ENCODE results near the gene TPM2. TPM values are rescaled to one million over a fixed set of nuclear protein-coding genes. Genes with fewer than 3 reads are reported as not detected.

The TPM2 gene
- total and polyA plus RNA-seq, 9 of the 15 experiments (the other 6 are each of a cell fraction or from before 2014, with no cell fraction given): 0.28 to 16.1 (median 4.5) TPM

- no TSS peak for BruUV-seq (replicated peaks)
- no peaks in the 10 kb centered on the region for H3K9me3 ChIP-seq (replicated peaks; ENCODE audit: control insufficient read depth, insufficient read depth, low read depth, low read length)
- TF ChIP-seq ZNF217 (CRISPR knock-in tag; IDR thresholded peaks at IDR 0.05): no peak
- peak; percentile 20; the same call in 1 of the 2 replicates for TF ChIP-seq POLR2G (IDR thresholded peaks at IDR 0.05; ENCODE audit: low read depth, low read length)
These were observed 24.4 kb upstream of the TPM2 start for GRCh38 chr9:35714123-35714522.

GRCh38 chr9:35713578-35713977 lies 23.9 kb upstream of the TPM2 start:
- no peaks in the 10 kb centered on the region for H4K20me1 ChIP-seq (replicated peaks; ENCODE audit: control insufficient read depth, insufficient read depth, low read length)
- no peak overlapping the region for H3K4me3 ChIP-seq
- H3K36me3 ChIP-seq (ENCODE audit: control insufficient read depth, insufficient read depth, low read length): peaks cover 90% of the 10 kb centered on the region; the same call in 2 of the 3 replicates
- DNase-seq (ENCODE audit: extremely low read depth in 1 of 4, low spot score in 3 of 4) (no peak), FAIRE-seq (no peak), ATAC-seq (no peak)
- intact Hi-C loops (cut with micrococcal nuclease) (no loop called here), in situ Hi-C loops (cut with MboI) (no loop called here)
- H3K4me2 ChIP-seq (ENCODE audit: insufficient read depth, low read length): no peak overlapping the region
- H3K9me3 ChIP-seq (replicated peaks; ENCODE audit: control insufficient read depth, insufficient read depth, low read depth, low read length): no peaks in the 10 kb centered on the region
- no TSS peak for BruUV-seq (replicated peaks)
- ChIA-PET POLR2A (interaction anchor here (1.2 to 2.5 kb wide), 4 partner anchors 8 to 22 kb away, joined by 3 to 17 read pairs (median 5); partner anchors contain the start of genes CREB3 and TLN1), CTCF (ENCODE audit: low intra/inter-chr PET ratio) (no interaction called here)
- no peaks in the 10 kb centered on the region for H3K27me3 ChIP-seq (ENCODE audit: control insufficient read depth in 2 of 2, insufficient read depth in 2 of 2, low read length in 2 of 2)
- WGBS (ENCODE audit: insufficient coverage, low coverage, missing lambda C conversion rate): 94% methylated on average over 2 of the region's 3 CpGs
- H2AFZ ChIP-seq (ENCODE audit: low read depth, low read length): no peak overlapping the region
- no peak overlapping the region for H3K9ac ChIP-seq (ENCODE audit: insufficient read depth in 1 of 2, low read depth in 2 of 2, low read length in 2 of 2)
- TF ChIP-seq ZNF512 (tag; IDR thresholded peaks at IDR 0.05) (peak; percentile 65; the same call in 1 of the 2 replicates), ZNF165 (CRISPR knock-in tag; IDR thresholded peaks at IDR 0.05; ENCODE audit: borderline replicate concordance) (no peak)
- H3K27ac ChIP-seq (ENCODE audit: extremely low read depth, low read depth, low read length): no peak overlapping the region
- no peaks in the 10 kb centered on the region for H3K9me1 ChIP-seq (ENCODE audit: control insufficient read depth, insufficient read depth, low read length)
- H3K4me1 ChIP-seq (replicated peaks in 1 of 2; ENCODE audit: control insufficient read depth in 2 of 2, insufficient read depth in 2 of 2, low read length in 2 of 2): no peaks in the 10 kb centered on the region
- no peaks in the 10 kb centered on the region for H3K79me2 ChIP-seq (ENCODE audit: control insufficient read depth, insufficient read depth, low read length)

More at GRCh38 chr9:35714123-35714522, 24.4 kb upstream of the TPM2 start:
- in situ Hi-C loops (cut with MboI): no loop called here
- Histone ChIP-seq H2AFZ (ENCODE audit: low read depth, low read length) (no peak overlapping the region), H3K27me3 (ENCODE audit: control insufficient read depth in 2 of 2, insufficient read depth in 2 of 2, low read length in 2 of 2) (no peaks in the 10 kb centered on the region), H3K4me2 (ENCODE audit: insufficient read depth, low read length) (no peak overlapping the region), H3K4me3 (no peak overlapping the region), H4K20me1 (replicated peaks; ENCODE audit: control insufficient read depth, insufficient read depth, low read length) (no peaks in the 10 kb centered on the region), H3K27ac (ENCODE audit: extremely low read depth, low read depth, low read length) (no peak overlapping the region), H3K36me3 (ENCODE audit: control insufficient read depth, insufficient read depth, low read length) (peaks cover 90% of the 10 kb centered on the region; the same call in 2 of the 3 replicates), H3K9ac (ENCODE audit: insufficient read depth in 1 of 2, low read depth in 2 of 2, low read length in 2 of 2) (no peak overlapping the region), H3K79me2 (ENCODE audit: control insufficient read depth, insufficient read depth, low read length) (no peaks in the 10 kb centered on the region), H3K9me1 (ENCODE audit: control insufficient read depth, insufficient read depth, low read length) (no peaks in the 10 kb centered on the region), H3K4me1 (replicated peaks in 1 of 2; ENCODE audit: control insufficient read depth in 2 of 2, insufficient read depth in 2 of 2, low read length in 2 of 2) (no peaks in the 10 kb centered on the region)
- DNase-seq (ENCODE audit: extremely low read depth in 1 of 4, low spot score in 3 of 4) (no peak), ATAC-seq (no peak), FAIRE-seq (no peak)
- intact Hi-C loops (cut with micrococcal nuclease): no loop called here
- CTCF ChIA-PET (ENCODE audit: low intra/inter-chr PET ratio): no interaction called here
- WGBS (ENCODE audit: insufficient coverage, low coverage, missing lambda C conversion rate): 90% methylated on average over 6 of the region's 6 CpGs
- POLR2A ChIA-PET: interaction anchor here (1.2 to 2.5 kb wide), 5 partner anchors 9 to 50 kb away, joined by 3 to 17 read pairs (median 4); partner anchors contain the start of genes CREB3 and TLN1
